Fibroblast of the aortic adventitia (primary cell): ENCODE measurements around the gene PHTF2. TPM values are rescaled to one million over a fixed set of nuclear protein-coding genes. Genes with fewer than 3 reads are reported as not detected.

Experiments used
- DNase-seq: peaks from one replicate; pipeline ENCODE4 v3.0.0-alpha.2; 2010; ENCODE audit warnings: low read depth
- H3K4me3 ChIP-seq: 2 replicates; pipeline ENCODE4 v1.5.1; 2011; ENCODE audit warnings: low read depth, mild to moderate bottlenecking, control low read depth, low read length, moderate library complexity
- total RNA-seq: library from RNA; depleted of rRNA; stranded (reverse); fragments of >200 nt; gene quantifications from 2 replicates; pipeline ENCODE4 v1.2.3, GENCODE V29; 2012; ENCODE audit warnings: low replicate concordance
- TF ChIP-seq, protein P1 (sequence below): IDR thresholded peaks from 2 replicates; pipeline ENCODE4 v1.5.1; 2011; ENCODE audit warnings: mild to moderate bottlenecking, low read length, control low read depth, inconsistent platforms; ENCODE audit not compliant: insufficient read depth

The PHTF2 gene
- total RNA-seq, 1 donor = 47.5 TPM

DNA sequence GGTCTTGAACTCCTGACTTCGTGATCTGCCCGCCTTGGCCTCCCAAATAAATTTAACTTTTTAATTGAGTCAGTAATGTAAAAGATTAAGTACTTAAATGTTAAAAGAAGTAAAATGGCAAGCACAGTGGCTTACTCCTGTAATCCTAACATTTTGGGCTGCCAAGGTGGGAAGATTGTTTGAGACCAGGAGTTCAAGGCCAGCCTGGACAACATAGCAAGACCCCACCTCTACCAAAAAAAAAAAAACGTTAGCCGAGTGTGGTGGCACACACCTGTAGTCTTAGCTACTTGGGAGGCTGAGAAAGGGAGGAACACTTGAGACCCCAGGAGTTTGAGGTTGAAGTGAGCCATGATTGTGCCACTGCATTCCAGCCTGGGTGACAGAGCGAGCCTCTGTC is 26.1 kb downstream of the PHTF2 start:
- no peak for DNase-seq
- H3K4me3 ChIP-seq = no peak overlapping the region
- TF ChIP-seq, protein P1, sequence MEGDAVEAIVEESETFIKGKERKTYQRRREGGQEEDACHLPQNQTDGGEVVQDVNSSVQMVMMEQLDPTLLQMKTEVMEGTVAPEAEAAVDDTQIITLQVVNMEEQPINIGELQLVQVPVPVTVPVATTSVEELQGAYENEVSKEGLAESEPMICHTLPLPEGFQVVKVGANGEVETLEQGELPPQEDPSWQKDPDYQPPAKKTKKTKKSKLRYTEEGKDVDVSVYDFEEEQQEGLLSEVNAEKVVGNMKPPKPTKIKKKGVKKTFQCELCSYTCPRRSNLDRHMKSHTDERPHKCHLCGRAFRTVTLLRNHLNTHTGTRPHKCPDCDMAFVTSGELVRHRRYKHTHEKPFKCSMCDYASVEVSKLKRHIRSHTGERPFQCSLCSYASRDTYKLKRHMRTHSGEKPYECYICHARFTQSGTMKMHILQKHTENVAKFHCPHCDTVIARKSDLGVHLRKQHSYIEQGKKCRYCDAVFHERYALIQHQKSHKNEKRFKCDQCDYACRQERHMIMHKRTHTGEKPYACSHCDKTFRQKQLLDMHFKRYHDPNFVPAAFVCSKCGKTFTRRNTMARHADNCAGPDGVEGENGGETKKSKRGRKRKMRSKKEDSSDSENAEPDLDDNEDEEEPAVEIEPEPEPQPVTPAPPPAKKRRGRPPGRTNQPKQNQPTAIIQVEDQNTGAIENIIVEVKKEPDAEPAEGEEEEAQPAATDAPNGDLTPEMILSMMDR = no peak

DNA sequence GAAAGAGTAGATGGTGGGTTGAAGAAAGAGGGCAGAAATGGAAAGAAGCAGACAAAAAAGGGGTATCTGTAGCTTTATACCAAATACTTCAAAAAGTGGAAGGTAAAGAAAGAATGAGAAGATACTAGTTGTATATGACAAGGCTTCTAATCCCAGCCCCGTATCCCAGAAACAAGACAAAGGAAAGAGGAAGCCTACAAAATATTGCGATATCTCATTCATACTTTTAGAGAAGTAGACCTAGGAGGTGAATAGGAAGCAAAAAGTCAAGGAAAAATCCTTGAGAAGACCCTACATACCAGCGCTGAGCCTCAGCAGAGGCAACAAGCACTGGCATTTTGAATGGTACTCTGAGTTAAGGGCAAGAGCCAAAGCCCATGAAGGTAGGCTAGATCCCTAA is 26.6 kb downstream of the PHTF2 start:
- TF ChIP-seq, protein P1 = no peak
- no peak overlapping the region for H3K4me3 ChIP-seq
- no peak for DNase-seq

DNA sequence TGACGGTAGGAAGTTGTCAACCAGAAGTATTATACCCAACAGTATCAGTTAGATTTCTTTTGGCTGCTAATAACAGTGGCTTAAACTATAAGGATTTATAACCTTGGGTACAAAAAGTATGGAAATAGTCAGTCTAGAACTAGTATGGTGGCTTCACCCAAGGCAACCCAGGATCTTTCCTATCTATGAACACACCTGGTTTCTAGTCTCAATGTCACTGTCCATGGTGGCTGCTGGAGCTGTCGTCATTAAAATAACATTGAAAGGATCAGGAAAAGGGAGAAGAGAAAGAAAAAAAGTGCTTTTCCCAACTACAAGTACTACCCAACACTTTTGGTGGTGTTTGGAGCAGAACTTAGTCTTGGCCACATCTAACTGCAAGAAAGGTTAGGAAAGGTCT is 27.7 kb downstream of the PHTF2 start:
- no peak for DNase-seq
- no peak overlapping the region for H3K4me3 ChIP-seq
- TF ChIP-seq, protein P1 = no peak

DNA sequence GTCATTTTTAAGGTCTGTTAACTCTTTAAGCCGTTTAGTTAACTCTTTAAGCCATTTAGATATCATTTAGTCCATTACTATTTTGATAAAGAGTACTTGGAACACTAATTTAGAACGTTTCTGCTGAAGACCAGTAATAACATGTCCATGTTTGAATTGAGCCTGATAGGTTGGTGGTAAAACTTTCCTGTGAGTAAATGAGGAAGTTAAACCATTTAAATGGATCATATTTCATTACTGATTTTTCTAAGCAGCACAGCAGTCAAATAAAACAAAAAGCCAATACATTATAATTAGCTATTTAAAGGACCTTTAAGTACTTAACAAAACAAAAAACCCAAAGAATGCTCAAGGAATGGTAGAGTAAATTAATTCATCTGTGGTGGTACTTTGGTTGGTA is 29.4 kb downstream of the PHTF2 start:
- TF ChIP-seq, protein P1 = no peak
- DNase-seq = no peak
- no peak overlapping the region for H3K4me3 ChIP-seq

DNA sequence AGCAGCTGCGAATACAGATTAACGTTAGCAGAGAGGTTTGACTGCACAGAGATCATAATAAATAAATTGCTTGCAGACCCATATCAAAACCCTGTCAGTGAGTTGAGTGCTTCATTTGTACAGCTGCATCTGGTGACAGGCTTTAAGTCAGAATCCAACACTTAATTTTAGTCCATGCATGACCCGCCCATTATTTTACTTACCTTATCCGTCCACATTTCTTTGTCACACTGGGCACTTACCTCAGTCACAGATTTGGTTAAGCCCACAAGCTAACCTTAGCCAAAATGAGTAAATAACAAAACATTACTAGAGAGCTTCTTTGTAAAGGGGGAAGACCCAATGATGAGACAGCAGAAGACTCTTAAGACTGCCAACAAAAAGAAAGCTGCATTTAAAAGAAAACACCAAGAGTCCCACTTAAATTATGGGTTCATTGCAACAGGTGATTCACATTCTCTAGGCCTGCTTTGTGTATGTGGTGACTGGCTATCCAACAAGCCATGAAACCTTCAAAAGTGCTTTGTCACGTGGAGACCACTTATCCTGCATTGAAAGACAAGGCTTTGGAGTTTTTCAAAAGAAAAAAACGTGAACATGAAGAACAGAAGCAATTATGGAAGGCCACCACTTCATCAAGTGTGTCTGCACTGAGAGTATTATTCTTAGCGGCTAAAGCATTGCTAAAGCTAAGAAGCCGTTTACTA is 32.2 kb downstream of the PHTF2 start:
- DNase-seq = no peak
- TF ChIP-seq, protein P1 = no peak
- no peak overlapping the region for H3K4me3 ChIP-seq

DNA sequence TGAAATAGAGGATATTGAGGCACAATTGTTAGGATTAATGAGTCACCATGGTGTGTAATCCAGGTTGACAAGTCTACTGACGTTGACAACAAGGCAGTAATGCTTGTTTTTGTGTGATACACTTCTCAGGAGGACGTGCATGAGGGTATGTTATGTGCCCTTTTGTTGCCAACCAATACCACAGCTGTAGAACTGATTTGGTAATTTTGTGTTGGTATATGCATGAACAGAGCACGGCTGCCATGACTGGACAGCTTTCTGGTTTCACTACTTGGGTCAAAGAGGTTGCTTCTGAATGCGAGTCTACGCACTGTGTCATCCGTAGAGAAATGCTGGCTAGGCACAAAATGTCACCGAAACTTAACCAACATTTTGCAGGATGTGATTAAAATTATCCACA is 32.9 kb downstream of the PHTF2 start:
- H3K4me3 ChIP-seq = no peak overlapping the region
- no peak for DNase-seq
- TF ChIP-seq, protein P1 = no peak

DNA sequence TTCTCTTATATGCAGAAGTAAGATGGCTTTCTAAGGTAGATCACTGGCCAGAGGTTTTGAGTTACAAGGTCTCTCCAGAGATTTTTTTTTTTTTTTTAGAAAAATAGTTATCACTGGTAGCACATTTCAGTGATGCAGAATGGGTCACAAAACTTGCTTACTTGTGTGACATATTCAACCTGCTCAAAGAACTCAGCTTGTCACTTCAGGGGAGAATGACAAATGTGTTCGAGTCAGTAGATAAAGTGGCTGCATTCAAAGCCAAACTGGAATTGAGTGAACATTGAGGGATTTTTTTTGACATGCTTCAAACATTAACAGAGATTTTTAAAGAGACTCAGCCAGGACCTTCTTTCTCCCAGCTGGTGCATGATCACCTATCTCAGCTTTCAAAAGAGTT is 33.4 kb downstream of the PHTF2 start:
- no peak for DNase-seq
- no peak overlapping the region for H3K4me3 ChIP-seq
- TF ChIP-seq, protein P1 = no peak
